NCI-H510A treated with DMSO at 0.1 percent for 48 hours (cell line): Measurements from ENCODE around the gene PTGS1.

Source experiments
- DNase-seq: peaks from one replicate; lab custom pipeline; 2025; lab: John Stamatoyannopoulos, UW

The PTGS1 gene

GRCh38 chr9:122374885-122375420, 4.1 kb downstream of the PTGS1 start:
- peak; percentile 29 for DNase-seq

DNA sequence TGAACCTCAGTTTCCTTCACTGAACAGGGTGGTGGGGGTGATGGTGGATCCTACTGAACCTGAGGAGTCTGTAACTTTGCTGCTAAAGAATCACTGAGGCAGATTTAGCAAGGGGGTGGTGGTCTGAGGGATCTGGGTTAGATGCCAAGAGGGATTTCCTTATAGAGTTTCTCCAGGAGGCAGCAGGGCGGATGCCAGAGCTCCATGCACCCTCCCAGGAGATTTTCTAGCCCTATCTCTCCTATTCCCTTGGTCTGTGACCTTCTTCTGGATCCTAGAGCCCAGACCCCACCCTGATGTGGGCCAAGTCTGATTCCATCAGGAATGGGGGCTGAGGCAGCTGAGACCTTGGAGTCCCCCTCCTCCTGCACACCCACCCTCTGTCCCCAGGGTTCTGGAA, 6.0 kb downstream of the PTGS1 start:
- no peak for DNase-seq

GRCh38 chr9:122377241-122378164, 6.7 kb downstream of the PTGS1 start:
- DNase-seq: no peak

- DNase-seq: no peak
Observed at GRCh38 chr9:122378236-122378635, 7.4 kb downstream of the PTGS1 start.

DNA sequence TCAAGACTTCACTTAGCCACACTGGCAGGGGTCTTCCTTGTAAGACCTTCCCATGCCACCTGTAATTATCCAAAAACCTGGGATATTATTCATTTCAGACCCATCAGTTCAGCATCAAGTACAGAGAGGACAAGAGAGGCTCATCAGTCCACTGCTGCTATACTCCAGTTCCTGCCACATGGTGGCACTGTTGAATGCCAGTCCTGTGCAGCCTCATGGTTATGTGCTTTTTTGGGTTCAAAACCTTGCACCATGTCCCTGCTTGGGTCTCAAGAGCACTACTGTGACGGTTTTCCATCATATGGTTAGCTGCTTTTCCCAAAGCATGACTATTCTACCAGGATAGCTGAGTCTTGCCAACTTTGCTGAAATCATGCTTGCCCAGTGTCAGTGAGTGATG, 8.5 kb downstream of the PTGS1 start:
- no peak for DNase-seq

DNA sequence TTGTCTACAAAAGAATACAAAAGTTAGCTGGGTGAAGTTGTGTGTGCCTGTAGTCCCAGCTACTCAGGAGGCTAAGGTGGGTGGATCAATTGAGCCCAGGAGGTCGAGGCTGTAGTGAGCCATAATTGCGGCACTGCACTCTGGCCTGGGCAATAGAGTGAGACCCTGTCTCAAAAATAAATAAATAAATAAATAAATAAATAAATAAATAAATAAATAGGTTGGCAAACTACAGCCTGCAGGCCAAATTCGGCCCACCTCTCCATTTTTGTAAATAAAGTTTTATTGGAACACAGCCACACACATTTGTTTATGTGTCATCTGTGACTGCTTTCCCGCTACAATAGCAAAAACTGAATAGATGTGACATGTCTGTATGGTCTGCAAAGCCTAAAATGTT, 9.5 kb downstream of the PTGS1 start:
- DNase-seq: no peak

- DNase-seq: no peak
Observed at GRCh38 chr9:122381206-122381950, 10.6 kb downstream of the PTGS1 start.

- DNase-seq: no peak
Observed at GRCh38 chr9:122382901-122383850, 12.4 kb downstream of the PTGS1 start.

- no peak for DNase-seq
Observed at GRCh38 chr9:122383992-122384461, 13.2 kb downstream of the PTGS1 start.

- DNase-seq: peak; percentile 62
Observed at GRCh38 chr9:122386311-122386872, 15.6 kb downstream of the PTGS1 start.

GRCh38 chr9:122387536-122387935, 16.7 kb downstream of the PTGS1 start:
- no peak for DNase-seq

DNA sequence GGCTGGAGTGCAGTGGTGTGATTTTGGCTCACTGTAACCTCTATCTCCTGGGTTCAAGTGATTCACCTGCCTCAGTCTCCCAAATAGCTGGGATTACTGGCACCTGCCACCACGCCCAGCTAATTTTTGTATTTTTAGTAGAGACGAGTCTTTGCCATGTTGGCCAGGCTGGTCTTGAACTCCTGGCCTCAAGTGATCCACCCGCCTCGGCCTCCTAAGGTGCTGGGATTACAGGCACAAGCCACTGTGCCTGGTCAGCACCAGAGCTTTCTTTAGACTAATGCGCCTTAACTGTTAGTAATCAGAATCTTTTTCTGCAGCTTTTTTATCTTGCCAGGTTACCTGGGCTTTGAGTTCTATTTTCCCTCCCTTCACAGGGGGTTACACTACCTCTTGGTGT, 18.4 kb downstream of the PTGS1 start:
- no peak for DNase-seq

- DNase-seq: peak; percentile 41
Observed at GRCh38 chr9:122389799-122390481, 19.1 kb downstream of the PTGS1 start.

GRCh38 chr9:122392284-122392683, 21.5 kb downstream of the PTGS1 start:
- no peak for DNase-seq

GRCh38 chr9:122392714-122393113, 21.9 kb downstream of the PTGS1 start:
- no peak for DNase-seq

DNA sequence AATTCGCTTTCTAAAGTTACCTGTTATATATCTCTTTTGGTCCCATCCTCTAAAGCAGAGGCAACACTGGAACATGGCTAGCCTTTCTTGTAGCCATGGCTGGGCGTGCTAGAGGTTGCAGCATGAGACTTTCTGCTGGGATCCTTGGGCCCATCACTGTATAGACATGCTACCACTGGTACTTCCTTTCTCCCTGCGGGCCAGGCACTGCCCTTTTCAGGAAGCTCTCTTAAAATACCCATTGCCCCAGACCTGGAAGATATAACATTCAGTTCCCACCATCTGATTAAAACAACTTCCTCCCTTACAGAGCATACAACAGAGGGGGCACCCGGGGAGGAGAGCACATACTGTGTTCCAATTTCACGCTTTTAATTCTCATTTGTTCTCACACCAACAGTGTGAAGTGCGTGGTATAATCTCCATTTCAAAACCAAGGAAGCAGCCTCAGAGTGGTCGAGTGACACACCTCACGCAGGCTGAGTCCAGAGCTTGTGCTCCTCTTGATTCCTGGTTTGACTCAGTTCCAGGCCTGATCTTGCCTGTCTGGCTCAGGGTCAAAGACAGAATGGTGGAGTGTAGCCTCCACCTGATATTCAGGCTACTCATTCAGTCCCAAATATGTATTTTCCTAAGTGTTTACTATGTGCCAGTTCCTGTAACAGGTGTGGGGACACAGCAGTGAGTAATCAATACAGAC, 22.6 kb downstream of the PTGS1 start:
- no peak for DNase-seq

DNA sequence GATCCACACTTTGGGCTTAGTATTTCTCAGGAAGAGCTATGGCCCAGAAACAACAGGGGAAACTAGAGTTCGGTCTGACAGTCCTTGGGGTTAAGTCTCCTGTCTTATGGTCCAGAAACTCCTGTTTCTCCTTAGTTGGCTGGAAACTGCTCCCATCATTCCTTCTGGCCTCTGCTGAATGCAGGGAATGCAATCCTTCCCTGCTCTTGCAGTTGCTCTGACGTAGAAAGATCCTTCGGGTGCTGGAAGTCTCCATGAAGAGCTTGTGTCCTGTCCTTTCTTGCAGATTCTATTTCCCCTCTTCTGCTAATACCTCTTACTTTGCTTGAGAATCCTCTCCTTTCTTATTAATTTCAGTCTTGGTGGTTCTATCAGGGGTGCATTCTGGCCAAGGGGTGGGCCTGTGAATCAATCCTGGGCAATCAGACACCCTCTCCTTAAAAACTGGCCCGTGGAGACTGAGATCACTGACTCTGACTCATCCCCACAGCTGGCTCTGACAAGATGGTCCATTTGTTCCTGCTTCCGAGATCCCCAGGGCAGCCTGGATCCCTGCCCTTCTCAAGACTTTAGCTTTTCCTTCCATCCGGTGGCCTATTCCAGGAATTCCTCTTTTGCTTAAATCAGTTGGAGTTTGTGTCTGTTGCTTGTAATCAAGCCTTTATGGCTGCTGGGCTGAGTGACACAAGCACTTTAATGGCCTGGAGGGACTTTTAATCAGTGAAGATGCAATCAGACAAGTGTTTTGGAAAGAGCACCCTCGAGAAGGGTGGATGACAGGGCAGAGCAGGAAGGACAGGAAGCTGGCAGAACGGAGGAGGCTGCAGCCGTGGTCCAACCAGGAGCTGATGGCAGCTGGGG, 23.7 kb downstream of the PTGS1 start:
- no peak for DNase-seq

DNA sequence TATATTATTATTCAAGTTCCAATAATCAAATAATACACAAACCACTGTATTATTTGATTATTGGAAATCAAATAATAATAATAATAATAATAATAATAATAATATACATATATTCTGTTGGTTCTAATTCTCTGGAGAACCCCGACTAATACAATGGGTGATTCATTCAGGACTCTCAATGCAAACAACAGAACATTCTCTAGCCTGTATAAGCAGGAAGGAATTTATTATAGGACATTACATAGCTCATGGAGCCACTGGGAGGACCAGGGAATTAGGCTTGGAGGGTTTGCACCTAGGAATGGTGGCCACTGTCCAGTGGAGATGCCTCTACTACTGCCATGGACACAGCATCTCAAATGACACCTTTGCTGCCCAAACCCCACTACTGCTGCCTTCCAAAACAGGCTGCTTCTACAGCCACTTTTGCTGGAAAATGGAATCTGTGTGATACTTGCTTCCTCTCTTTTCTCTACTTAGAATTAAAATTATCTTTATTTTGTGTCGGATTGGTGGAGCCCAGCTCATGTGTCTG, 25.9 kb downstream of the PTGS1 start:
- DNase-seq: no peak

DNA sequence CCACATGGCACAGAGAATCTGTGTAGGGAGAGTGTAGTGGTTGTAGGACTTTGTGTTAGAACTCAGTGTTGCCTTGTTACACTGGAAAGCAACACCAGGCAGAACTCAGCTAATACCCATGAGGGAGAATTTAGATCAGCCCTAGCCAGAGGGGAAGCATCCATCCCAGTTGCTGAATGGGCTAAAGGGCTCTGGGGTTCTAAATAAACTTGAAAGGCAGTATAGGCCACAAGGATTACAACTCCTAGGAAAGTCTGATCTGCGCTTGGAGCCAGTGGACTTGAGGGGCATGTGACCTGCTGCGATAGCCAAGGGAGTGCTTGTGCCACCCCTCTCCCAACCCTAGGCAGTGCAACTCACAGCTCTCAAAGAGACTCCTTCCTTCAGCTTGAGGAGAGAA, 26.9 kb downstream of the PTGS1 start:
- DNase-seq: no peak
